Stimulated activated CD4-positive, alpha-beta T cell treated with anti-CD3 and anti-CD28 coated beads, Interleukin-4, amount 100 ng/mL, for 48 hours (primary cell): Measurements from ENCODE around the gene MACROD1.
A peak's percentile ranks its signal among the peaks of the same experiment; 100 is the strongest.
"Not testable (repeated sequence)": the region's sequence is repeated elsewhere in the genome, so short reads cannot be mapped to it uniquely, and the experiment has no call there.

ENCODE experiments used
- DNase-seq, 2 donors: peaks; one replicate each; pipeline ENCODE4 v3.0.0-alpha.2; 2020; ENCODE audit warnings: low read depth in 2 of 2

The MACROD1 gene

GRCh38 chr11:64185693-64186491 lies 20.0 kb upstream of the MACROD1 start, which contains the start of gene STIP1:
STIP1 (plus strand) TSS chr11:64186171; CDS start chr11:64186262, 91 bp downstream.
- DNase-seq, result peak; percentile 96 to 97

GRCh38 chr11:64185175-64185692 lies 19.3 kb upstream of the MACROD1 start:
- no peak for DNase-seq

DNA sequence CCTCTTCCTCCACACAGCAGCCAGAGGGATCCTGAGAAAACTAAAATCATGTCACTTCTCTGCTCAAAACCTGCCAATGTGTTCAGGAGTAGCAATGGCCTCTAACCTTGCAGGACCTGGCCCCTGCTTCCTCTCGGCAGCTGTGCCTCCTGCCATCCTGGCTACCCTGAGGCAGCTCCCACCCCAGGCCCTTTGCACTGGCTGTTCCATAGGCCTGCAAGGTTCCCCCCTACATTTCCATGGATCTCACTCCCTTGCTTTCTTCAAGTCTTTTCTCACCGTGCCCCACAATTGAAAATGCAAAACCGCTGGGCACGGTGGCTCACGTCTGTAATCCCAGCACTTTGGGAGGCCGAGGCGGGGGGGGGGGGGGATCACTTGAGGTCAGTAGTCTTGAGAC lies 18.0 kb upstream of the MACROD1 start:
- no peak for DNase-seq

DNA sequence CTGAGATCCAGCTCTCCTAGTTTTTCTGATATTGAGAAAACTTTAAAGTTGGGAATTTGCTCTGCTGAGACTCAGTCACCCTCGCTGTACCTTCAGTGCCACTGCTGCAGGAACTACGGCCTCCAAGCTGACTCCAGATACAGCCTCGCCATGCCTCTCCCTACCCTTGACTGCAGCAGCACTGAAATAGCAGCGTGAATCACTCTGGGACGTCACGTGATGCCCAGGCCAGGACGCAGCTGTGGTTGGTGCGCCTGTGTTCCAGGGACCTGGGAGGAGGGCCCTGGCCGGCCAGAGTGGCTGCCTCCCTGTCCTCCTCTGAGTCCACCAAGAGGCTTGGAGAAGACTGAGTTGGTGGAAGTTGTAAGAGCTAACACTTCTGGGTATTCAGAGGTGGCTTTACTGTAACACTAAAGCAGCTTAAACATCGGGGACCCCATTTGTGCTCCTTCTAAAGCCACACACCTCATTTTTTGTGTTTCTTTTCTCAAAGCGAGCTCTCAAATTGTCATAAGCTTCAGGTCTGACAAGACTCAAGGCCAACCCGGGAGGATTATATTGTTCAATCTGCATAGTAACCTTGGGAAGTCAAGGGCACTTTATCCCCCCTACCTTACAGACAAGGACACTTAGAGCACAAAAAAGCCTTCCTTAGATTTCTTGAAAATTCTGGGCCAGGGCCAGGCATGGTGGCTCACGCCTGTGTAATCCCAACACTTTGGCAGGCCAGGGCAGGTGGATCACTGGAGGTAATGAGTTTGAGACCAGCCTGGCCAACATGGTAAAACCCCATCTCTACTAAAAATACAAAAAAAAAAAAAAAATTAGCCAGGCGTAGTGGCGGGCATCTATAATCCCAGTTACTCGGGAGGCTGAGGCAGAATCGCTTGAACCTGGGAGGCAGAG lies 15.8 kb upstream of the MACROD1 start:
- DNase-seq, result peak in 1 of 2 donors; percentile 41

DNA sequence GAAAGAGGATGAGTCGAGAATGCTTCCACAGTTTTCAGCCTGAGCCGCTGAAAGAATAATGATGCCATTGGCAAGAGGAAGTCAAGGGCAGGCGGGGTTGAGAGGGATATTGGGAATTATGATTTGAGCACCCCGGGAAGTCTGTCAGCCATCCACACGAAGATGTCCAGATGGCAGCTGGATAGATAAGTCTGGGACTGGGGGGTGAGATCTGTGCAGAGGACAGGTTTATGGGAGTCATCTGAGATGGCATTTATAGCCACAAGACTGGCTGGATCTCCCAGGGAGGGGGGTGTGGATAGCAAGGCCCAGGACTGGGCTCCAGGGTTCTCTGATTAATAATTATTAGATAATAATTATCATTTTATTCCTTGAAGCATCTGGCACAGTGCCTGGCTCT lies 15.0 kb upstream of the MACROD1 start:
- no peak for DNase-seq

- no peak for DNase-seq
Measured at GRCh38 chr11:64178951-64179639, 13.2 kb upstream of the MACROD1 start.

GRCh38 chr11:64178203-64178602 lies 12.3 kb upstream of the MACROD1 start:
- DNase-seq, result no peak

DNA sequence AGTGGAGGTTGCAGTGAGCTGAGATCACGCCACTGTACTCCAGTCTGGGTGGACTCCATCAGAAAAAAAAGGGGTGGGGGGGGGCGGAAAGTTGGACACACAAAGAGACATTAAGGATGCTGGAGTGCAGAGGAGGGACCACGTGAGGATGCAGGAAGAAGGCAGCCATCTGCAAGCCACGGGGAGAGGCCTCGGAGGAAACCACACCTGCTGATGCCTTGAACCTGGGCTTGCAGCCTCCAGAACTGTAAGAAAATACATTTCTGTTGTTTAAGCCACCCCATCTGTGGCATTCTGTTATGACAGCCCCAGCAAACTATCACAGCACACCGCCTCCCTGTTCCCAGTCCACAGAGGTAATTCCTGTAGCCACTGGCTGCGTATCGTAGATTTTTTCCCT lies 10.8 kb upstream of the MACROD1 start:
- DNase-seq, result no peak

GRCh38 chr11:64173616-64174355 lies 7.9 kb upstream of the MACROD1 start:
- DNase-seq, result no peak

GRCh38 chr11:64170419-64170818 lies 4.5 kb upstream of the MACROD1 start:
- no peak for DNase-seq

DNA sequence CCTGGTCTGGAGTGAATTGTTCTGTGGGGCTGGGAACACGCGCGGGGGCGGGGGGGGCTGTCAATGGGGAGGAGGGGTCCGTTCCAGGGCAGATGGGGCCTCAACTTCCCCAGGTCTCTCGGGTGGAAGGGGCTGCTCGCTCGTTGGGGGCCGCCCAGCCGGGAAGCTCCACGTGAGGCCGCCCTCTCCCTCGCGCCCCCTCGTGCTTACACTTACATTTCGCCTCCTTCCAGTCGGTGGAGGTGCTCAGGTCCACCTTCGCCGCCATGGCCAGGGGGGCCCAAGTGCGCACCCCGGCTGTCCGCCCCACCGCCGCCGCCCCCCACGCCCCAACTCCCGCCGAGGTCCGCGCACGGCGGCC lies 452 bp downstream of the MACROD1 start:
- no peak for DNase-seq

GRCh38 chr11:64164392-64165312 lies 1.3 kb downstream of the MACROD1 start:
- DNase-seq, result no peak

- DNase-seq, result no peak
Measured at GRCh38 chr11:64163951-64164350, 2.0 kb downstream of the MACROD1 start.

DNA sequence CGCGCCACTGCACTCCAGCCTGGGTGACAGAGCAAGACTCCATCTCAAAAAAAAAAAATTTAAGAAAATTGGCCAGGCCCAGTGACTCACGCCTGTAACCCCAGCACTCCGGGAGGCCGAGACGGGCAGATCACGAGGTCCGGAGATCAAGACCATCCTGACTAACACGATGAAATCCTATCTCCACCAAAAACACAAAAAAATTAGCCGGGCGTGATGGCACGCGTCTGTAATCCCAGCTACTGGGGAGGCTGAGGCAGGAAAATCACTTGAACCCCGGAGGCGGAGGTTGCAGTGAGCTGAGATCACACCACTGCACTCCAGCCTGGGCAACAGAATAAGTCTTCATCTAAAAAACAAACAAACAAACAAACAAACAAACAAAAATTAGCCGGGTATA lies 3.1 kb downstream of the MACROD1 start:
- DNase-seq, result not testable (repeated sequence)

GRCh38 chr11:64161037-64161436 lies 4.9 kb downstream of the MACROD1 start:
- DNase-seq, result no peak

GRCh38 chr11:64157631-64158394 lies 8.1 kb downstream of the MACROD1 start:
- DNase-seq, result no peak

GRCh38 chr11:64156235-64157011 lies 9.5 kb downstream of the MACROD1 start:
- DNase-seq, result no peak

- DNase-seq, result no peak
Measured at GRCh38 chr11:64153812-64154211, 12.1 kb downstream of the MACROD1 start.
